Measurements from ENCODE around the gene PPP2R5E. TPM values are rescaled to one million over a fixed set of nuclear protein-coding genes. Genes with fewer than 3 reads are reported as not detected.

The PPP2R5E gene
- total RNA-seq, 1 donor: 31.7 TPM

DNA sequence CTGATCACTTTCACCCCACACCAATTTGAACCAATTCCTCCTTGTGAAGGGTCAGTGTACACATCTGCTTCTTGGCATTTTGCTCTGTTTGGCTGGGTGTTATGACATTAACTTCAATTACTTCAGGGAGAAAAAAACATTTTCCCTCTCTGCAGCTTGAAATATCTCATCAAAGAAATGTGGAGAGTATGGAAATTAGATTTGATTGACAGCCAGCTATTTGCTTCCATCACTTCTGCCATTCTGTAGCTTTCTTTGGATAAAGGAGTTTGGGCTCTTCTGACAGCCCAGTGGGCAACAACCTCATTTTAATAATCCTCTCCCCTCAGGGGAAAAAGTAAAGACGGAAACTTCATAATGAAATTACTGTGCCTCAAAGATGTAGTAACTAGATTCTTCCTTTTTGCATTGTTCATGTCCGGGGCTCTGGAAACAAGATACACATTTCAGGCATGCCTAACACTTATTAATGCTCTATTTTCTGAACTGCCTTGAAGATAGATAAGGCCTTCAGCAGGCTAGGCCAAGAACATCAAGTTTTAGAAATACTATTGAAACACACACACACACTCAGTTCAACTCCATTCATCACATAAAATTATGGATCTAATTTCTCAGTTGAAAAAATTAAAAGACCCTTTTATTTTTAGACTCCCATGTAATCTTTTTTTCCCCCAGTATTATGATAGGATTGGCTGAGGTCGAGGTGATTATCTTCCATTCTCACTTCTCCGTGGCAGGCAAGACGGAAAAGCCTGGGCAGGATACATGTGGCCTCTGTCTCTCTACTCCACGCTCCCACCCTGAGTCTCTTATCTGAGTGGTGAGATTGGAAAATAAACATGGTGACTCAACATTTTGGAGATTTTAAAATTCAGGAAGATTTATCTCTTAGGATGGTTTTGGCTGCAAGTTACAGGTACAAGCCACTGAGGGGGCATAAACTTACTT, 214.1 kb downstream of the PPP2R5E start:
- DNase-seq (ENCODE audit: low read depth): peak; percentile 19
- TF ChIP-seq, protein P1, sequence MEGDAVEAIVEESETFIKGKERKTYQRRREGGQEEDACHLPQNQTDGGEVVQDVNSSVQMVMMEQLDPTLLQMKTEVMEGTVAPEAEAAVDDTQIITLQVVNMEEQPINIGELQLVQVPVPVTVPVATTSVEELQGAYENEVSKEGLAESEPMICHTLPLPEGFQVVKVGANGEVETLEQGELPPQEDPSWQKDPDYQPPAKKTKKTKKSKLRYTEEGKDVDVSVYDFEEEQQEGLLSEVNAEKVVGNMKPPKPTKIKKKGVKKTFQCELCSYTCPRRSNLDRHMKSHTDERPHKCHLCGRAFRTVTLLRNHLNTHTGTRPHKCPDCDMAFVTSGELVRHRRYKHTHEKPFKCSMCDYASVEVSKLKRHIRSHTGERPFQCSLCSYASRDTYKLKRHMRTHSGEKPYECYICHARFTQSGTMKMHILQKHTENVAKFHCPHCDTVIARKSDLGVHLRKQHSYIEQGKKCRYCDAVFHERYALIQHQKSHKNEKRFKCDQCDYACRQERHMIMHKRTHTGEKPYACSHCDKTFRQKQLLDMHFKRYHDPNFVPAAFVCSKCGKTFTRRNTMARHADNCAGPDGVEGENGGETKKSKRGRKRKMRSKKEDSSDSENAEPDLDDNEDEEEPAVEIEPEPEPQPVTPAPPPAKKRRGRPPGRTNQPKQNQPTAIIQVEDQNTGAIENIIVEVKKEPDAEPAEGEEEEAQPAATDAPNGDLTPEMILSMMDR (IDR thresholded peaks at IDR 0.05; ENCODE audit: insufficient read depth, low read length): no peak
- H3K4me3 ChIP-seq (ENCODE audit: low read depth, low read length): no peak overlapping the region

DNA sequence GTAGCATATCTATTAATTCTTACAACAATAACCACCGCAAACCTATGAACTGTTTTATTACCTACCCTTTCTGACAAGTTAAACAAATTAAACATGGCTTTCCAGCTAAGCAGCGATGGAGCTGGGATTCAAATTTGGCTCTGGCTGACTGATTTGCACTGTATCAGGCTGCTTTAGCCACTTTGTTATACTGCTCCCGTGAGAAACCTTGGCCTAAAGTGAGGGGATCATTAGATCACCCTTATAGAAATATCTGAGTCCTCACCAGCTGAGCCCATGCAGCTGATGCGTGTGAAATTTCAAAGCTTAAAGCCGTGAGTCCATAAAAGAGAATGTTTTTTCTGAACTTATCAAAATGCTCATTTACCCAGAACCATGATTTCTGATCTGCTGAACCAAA, 216.3 kb downstream of the PPP2R5E start:
- H3K4me3 ChIP-seq (ENCODE audit: low read depth, low read length): no peak overlapping the region
- TF ChIP-seq, protein P1 (IDR thresholded peaks at IDR 0.05; ENCODE audit: insufficient read depth, low read length): no peak
- DNase-seq (ENCODE audit: low read depth): no peak

- H3K4me3 ChIP-seq (ENCODE audit: low read depth, low read length): no peak overlapping the region
- no peak for DNase-seq (ENCODE audit: low read depth)
- TF ChIP-seq, protein P1 (IDR thresholded peaks at IDR 0.05; ENCODE audit: insufficient read depth, low read length): no peak
Observed at GRCh38 chr14:63322897-63323573, 220.1 kb downstream of the PPP2R5E start.

GRCh38 chr14:63322472-63322871, 220.7 kb downstream of the PPP2R5E start:
- TF ChIP-seq, protein P1 (IDR thresholded peaks at IDR 0.05; ENCODE audit: insufficient read depth, low read length): no peak
- no peak for DNase-seq (ENCODE audit: low read depth)
- no peak overlapping the region for H3K4me3 ChIP-seq (ENCODE audit: low read depth, low read length)

Small RNA genes within 50 kb of the gene (small RNA-seq; reads per million reads assigned to genes)
- gene RF00601: not detected

Other genes starting within 250 kb of the PPP2R5E start
- not detected in 2 replicates for gene GPHB5, start 224.4 kb downstream of the PPP2R5E start, total RNA-seq (ENCODE audit: low replicate concordance)
- 7.0 and 10.1 TPM in 2 replicates for gene WDR89, start 98.5 kb upstream of the PPP2R5E start, total RNA-seq (ENCODE audit: low replicate concordance)
- gene SGPP1, start 184.7 kb upstream of the PPP2R5E start, total RNA-seq (ENCODE audit: low replicate concordance): 8.3 and 34.4 TPM in 2 replicates